Neural cell (in vitro differentiated cells): ENCODE results near the gene GRM4. TPM values are rescaled to one million over a fixed set of nuclear protein-coding genes. Genes with fewer than 3 reads are reported as not detected.

Experiments
- H2AFZ ChIP-seq: fragments of 200-600, 300-800 bp; sonication (generic), shearing (Covaris generic); 2 replicates; pipeline ENCODE4 v1.6.0; 2014; ENCODE audit warnings: low read depth, mild to moderate bottlenecking, antibody characterized with exemption, low read length, moderate library complexity
- H3F3A ChIP-seq: fragments of 200-600 bp; shearing (Covaris generic); 2 replicates; pipeline ENCODE4 v1.6.1; 2016; ENCODE audit warnings: mild to moderate bottlenecking, moderate library complexity, mixed read lengths, antibody characterized with exemption, low read length; ENCODE audit not compliant: insufficient read depth, poor library complexity, severe bottlenecking
- H3K27ac ChIP-seq: fragments of 200-600, 300-800 bp; sonication (generic), shearing (Covaris generic); 2 replicates; pipeline ENCODE4 v1.5.1; 2014; ENCODE audit warnings: mild to moderate bottlenecking, low read length, moderate library complexity
- H3K27me3 ChIP-seq: fragments of 300-800, 200-600 bp; sonication (generic), shearing (Covaris generic); 2 replicates; pipeline ENCODE4 v1.6.0; 2014; ENCODE audit warnings: mild to moderate bottlenecking, low read depth, low read length, moderate library complexity; ENCODE audit not compliant: insufficient read depth
- H3K36me3 ChIP-seq: fragments of 300-800, 200-600 bp; sonication (generic), shearing (Covaris generic); 2 replicates; pipeline ENCODE4 v1.5.1; 2014; ENCODE audit warnings: mild to moderate bottlenecking, antibody characterized with exemption, low read length, moderate library complexity; ENCODE audit not compliant: insufficient read depth
- H3K4me2 ChIP-seq: fragments of 300-800, 200-600 bp; sonication (generic), shearing (Covaris generic); 2 replicates; pipeline ENCODE4 v1.6.0; 2014; ENCODE audit warnings: mild to moderate bottlenecking, low read length
- H3K4me3 ChIP-seq: fragments of 300-800, 200-600 bp; sonication (generic), shearing (Covaris generic); 2 replicates; pipeline ENCODE4 v1.5.1; 2014; ENCODE audit warnings: mild to moderate bottlenecking, low read length, moderate library complexity
- H3K79me2 ChIP-seq: fragments of 200-600 bp; shearing (Covaris generic); replicated peaks from 2 replicates; pipeline ENCODE4 v1.6.0; 2014; ENCODE audit warnings: mild to moderate bottlenecking, low read length, moderate library complexity; ENCODE audit not compliant: insufficient read depth
- H3K9ac ChIP-seq: fragments of 300-800, 200-600 bp; sonication (generic), shearing (Covaris generic); 2 replicates; pipeline ENCODE4 v1.6.1; 2016; ENCODE audit warnings: mild to moderate bottlenecking, low read length, mixed read lengths
- H3K9me2 ChIP-seq: fragments of 200-600 bp; shearing (Covaris generic); 2 replicates; pipeline ENCODE4 v1.6.1; 2016; ENCODE audit warnings: mild to moderate bottlenecking, low read length, mixed read lengths; ENCODE audit not compliant: insufficient read depth
- H3K9me3 ChIP-seq: fragments of 200-600, 300-800 bp; sonication (generic), shearing (Covaris generic); 2 replicates; pipeline ENCODE4 v1.6.1; 2016; ENCODE audit warnings: mild to moderate bottlenecking, mixed run types, low read length, moderate library complexity, mixed read lengths
- H4K20me1 ChIP-seq: fragments of 200-600 bp; shearing (Covaris generic); 2 replicates; pipeline ENCODE4 v1.6.1; 2016; ENCODE audit warnings: mild to moderate bottlenecking, mixed run types; ENCODE audit not compliant: insufficient read depth
- EP300 ChIP-seq: fragments of 450-650 bp; conservative IDR thresholded peaks from 2 replicates; pipeline ENCODE4 v1.6.1; 2014; ENCODE audit warnings: antibody characterized with exemption, mild to moderate bottlenecking, moderate library complexity; ENCODE audit not compliant: poor library complexity, severe bottlenecking
- EZH2 ChIP-seq: fragments of 200-600, 300-800 bp; shearing (Covaris generic), sonication (generic); IDR thresholded peaks from 2 replicates; pipeline ENCODE4 v1.6.1; 2014; ENCODE audit warnings: antibody characterized with exemption, low read length, borderline replicate concordance, mild to moderate bottlenecking; ENCODE audit not compliant: insufficient read depth, poor library complexity, severe bottlenecking
- MXI1 ChIP-seq: fragments of 450-650 bp; conservative IDR thresholded peaks from 2 replicates; pipeline ENCODE4 v1.6.1; 2014; ENCODE audit warnings: antibody characterized with exemption, mild to moderate bottlenecking; ENCODE audit not compliant: poor library complexity, severe bottlenecking
- POLR2AphosphoS5 ChIP-seq: IDR thresholded peaks from 2 replicates; pipeline ENCODE4 v1.6.1; 2012
- RAD21 ChIP-seq: fragments of 450-650 bp; conservative IDR thresholded peaks from 2 replicates; pipeline ENCODE4 v1.6.1; 2014; ENCODE audit warnings: antibody characterized with exemption, mild to moderate bottlenecking, moderate library complexity
- REST ChIP-seq: IDR thresholded peaks from 2 replicates; pipeline ENCODE4 v1.6.1; 2012; ENCODE audit warnings: borderline replicate concordance
- SMC3 ChIP-seq: fragments of 450-650 bp; conservative IDR thresholded peaks from 2 replicates; pipeline ENCODE4 v1.6.1; 2014; ENCODE audit warnings: antibody characterized with exemption, mild to moderate bottlenecking, moderate library complexity; ENCODE audit not compliant: poor library complexity
- TAF1 ChIP-seq: IDR thresholded peaks from 2 replicates; pipeline ENCODE4 v1.6.1; 2012; ENCODE audit warnings: low read depth
- polyA plus RNA-seq: library from polyadenylated mRNA; depleted of rRNA; stranded (reverse); fragments of >200 nt; gene quantifications from 2 replicates; pipeline ENCODE4 v1.2.3, GENCODE V29; 2014
- TF ChIP-seq, protein P1 (sequence below): fragments of 450-650 bp; IDR thresholded peaks from 2 replicates; pipeline ENCODE4 v1.5.1; 2014; ENCODE audit warnings: antibody characterized with exemption, mild to moderate bottlenecking, moderate library complexity; ENCODE audit not compliant: poor library complexity, severe bottlenecking

GRM4 gene
- polyA plus RNA-seq, 1 donor from 2014 or later, result 2.1 TPM

DNA sequence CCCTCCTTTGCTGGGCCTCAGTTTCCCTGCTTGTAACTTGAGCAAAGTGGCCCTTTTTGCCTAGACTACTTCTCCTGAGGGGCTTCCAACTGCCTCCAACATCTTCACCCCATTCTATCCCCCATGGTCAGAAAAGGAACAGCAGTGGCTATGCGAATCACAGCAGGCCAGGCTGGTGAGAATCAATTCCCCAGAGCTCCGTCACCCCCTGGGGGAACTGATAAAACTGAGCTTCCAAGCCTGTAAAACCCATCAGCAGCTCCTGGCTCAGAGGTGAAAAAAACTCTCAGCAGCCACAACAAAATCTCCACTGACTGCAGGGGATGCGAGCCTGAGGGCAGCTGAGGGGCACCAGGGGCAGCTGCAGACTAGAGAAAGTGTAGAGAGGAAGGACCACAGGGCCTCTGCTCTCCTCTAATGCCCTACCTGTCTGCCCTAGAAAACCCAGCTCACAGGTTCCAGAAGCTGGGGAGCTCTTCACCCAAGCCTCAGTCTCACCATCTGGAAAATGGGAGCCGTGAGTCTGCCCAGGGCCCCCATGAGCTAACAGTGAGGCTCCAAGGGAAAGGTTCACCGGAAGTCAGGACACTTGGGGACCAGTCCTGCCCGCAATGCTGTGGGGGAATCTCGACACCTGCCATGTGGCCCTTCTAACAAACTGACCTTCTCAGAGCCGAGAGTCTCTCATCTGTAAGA lies 120.6 kb downstream of the GRM4 start:
- H3K27ac ChIP-seq, result no peak overlapping the region
- no peak for TF ChIP-seq MXI1
- TF ChIP-seq SMC3, result no peak
- TF ChIP-seq, protein P1, sequence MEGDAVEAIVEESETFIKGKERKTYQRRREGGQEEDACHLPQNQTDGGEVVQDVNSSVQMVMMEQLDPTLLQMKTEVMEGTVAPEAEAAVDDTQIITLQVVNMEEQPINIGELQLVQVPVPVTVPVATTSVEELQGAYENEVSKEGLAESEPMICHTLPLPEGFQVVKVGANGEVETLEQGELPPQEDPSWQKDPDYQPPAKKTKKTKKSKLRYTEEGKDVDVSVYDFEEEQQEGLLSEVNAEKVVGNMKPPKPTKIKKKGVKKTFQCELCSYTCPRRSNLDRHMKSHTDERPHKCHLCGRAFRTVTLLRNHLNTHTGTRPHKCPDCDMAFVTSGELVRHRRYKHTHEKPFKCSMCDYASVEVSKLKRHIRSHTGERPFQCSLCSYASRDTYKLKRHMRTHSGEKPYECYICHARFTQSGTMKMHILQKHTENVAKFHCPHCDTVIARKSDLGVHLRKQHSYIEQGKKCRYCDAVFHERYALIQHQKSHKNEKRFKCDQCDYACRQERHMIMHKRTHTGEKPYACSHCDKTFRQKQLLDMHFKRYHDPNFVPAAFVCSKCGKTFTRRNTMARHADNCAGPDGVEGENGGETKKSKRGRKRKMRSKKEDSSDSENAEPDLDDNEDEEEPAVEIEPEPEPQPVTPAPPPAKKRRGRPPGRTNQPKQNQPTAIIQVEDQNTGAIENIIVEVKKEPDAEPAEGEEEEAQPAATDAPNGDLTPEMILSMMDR, result no peak
- TF ChIP-seq TAF1, result no peak
- no peak for TF ChIP-seq EP300
- no peak for TF ChIP-seq REST
- no peak for TF ChIP-seq RAD21
- no peak for TF ChIP-seq POLR2AphosphoS5
- no peak for TF ChIP-seq EZH2
- no peaks in the 10 kb centered on the region for H3F3A ChIP-seq
- H3K4me3 ChIP-seq, result no peak overlapping the region
- H3K79me2 ChIP-seq, result no peaks in the 10 kb centered on the region
- no peak overlapping the region for H3K4me2 ChIP-seq
- H4K20me1 ChIP-seq, result no peaks in the 10 kb centered on the region
- no peak overlapping the region for H3K9ac ChIP-seq
- no peaks in the 10 kb centered on the region for H3K9me2 ChIP-seq
- H3K36me3 ChIP-seq, result no peaks in the 10 kb centered on the region
- no peaks in the 10 kb centered on the region for H3K9me3 ChIP-seq
- no peak overlapping the region for H2AFZ ChIP-seq
- no peaks in the 10 kb centered on the region for H3K27me3 ChIP-seq

DNA sequence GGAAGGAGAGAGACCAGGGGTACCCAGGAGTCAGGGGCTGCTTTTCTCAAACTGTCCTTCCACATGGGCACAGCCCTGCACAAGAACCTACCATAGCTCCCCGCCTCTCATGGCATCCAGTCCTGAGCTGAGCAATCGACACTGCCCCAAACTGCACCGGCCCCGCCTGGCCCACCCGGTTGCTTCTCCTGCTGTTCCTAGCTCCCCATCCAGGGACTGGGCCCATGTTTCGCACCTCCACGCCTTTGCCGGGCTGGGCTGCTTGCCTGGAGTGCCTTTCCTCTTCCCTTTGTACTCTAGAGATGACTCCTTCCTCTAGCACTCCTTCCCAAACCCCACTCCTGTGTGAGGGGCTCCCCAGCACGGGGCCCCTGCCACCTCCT lies 123.0 kb downstream of the GRM4 start:
- Histone ChIP-seq H3K27me3 (no peaks in the 10 kb centered on the region), H4K20me1 (no peaks in the 10 kb centered on the region), H3K9me3 (no peaks in the 10 kb centered on the region), H3K4me2 (no peak overlapping the region), H3F3A (no peaks in the 10 kb centered on the region), H3K9me2 (no peaks in the 10 kb centered on the region), H3K27ac (no peak overlapping the region), H3K36me3 (no peaks in the 10 kb centered on the region), H2AFZ (no peak overlapping the region), H3K9ac (no peak overlapping the region), H3K79me2 (no peaks in the 10 kb centered on the region), H3K4me3 (no peak overlapping the region)
- no peak for TF ChIP-seq REST
- TF ChIP-seq POLR2AphosphoS5, result no peak
- TF ChIP-seq RAD21, result no peak
- TF ChIP-seq, protein P1, result no peak
- no peak for TF ChIP-seq EP300
- no peak for TF ChIP-seq MXI1
- no peak for TF ChIP-seq EZH2
- TF ChIP-seq SMC3, result no peak
- no peak for TF ChIP-seq TAF1
